ENCODE measurements around the gene TMEM178B. TPM values are rescaled to one million over a fixed set of nuclear protein-coding genes. Genes with fewer than 3 reads are reported as not detected.

Gene TMEM178B
- total and polyA plus RNA-seq, 2 of the 4 experiments (the other 2 are of a cell fraction) = under 0.01 to 0.05 TPM

GRCh38 chr7:141390339-141390738 lies 316.5 kb downstream of the TMEM178B start:
- POLR2A ChIA-PET (ENCODE audit: unreplicated experiment) = no interaction called here
- WGBS, 2 experiments (ENCODE audit: extremely low coverage in 2 of 2, insufficient read length in 1 of 2) = no CpG with 5 or more reads among the region's 6 CpGs
- no peak overlapping the region for H3K14ac ChIP-seq (replicated peaks; ENCODE audit: low read depth, low read length)

More at GRCh38 chr7:141390339-141390738, 316.5 kb downstream of the TMEM178B start:
- dilution Hi-C loops (cut with HindIII; ENCODE audit: low sequenced_read_pairs, unreplicated experiment) (no loop called here), in situ Hi-C loops (cut with MboI; ENCODE audit: low sequenced_read_pairs) (no loop called here), intact Hi-C loops (cut with micrococcal nuclease) (no loop called here)
- Histone ChIP-seq H3K4me2 (ENCODE audit: low read depth, low read length) (no peak overlapping the region), H2AK9ac (replicated peaks; ENCODE audit: low read depth, low read length, poor library complexity) (no peak overlapping the region), H3K18ac (ENCODE audit: low read depth, low read length) (no peak overlapping the region), H3K4ac (ENCODE audit: low read depth, low read length) (no peak overlapping the region), H3K27me3 (ENCODE audit: control insufficient read depth, insufficient read depth, low read length) (no peaks in the 10 kb centered on the region), H3K4me1 (ENCODE audit: control insufficient read depth, insufficient read depth, low read length) (no peaks in the 10 kb centered on the region), H3K9me3 (ENCODE audit: control insufficient read depth, insufficient read depth, low read length) (peaks cover 13% of the 10 kb centered on the region; the same call in 1 of the 2 replicates), H2AFZ (replicated peaks; ENCODE audit: low read length, poor library complexity) (no peak overlapping the region), H2AK5ac (ENCODE audit: low read depth, low read length) (no peak overlapping the region), H2BK20ac (ENCODE audit: low read depth, low read length) (no peak overlapping the region), H3K23ac (ENCODE audit: low read depth, low read length) (no peak overlapping the region), H2BK5ac (ENCODE audit: low read depth, low read length, poor library complexity, severe bottlenecking) (no peak overlapping the region), H2BK15ac (ENCODE audit: low read depth, low read length) (no peak overlapping the region), H3K9ac (ENCODE audit: low read depth, low read length) (no peak overlapping the region), H4K20me1 (ENCODE audit: insufficient read depth, low read length) (no peaks in the 10 kb centered on the region), H4K5ac (ENCODE audit: low read depth, low read length) (no peak overlapping the region), H3K79me1 (ENCODE audit: low read depth in 1 of 2, low read length in 2 of 2) (no peaks in the 10 kb centered on the region), H2BK120ac (ENCODE audit: low read depth, low read length) (no peak overlapping the region), H4K91ac (ENCODE audit: insufficient read depth, low read depth, low read length) (no peak overlapping the region), H3K56ac (ENCODE audit: extremely low read depth, insufficient read depth, low read length) (no peak overlapping the region), H4K8ac (ENCODE audit: low read depth in 2 of 2, low read length in 2 of 2) (no peak overlapping the region), H3K9me1 (ENCODE audit: insufficient read depth, low read length) (no peaks in the 10 kb centered on the region), H3K27ac (ENCODE audit: insufficient read depth, low read length) (no peak overlapping the region), H3K4me3 (ENCODE audit: insufficient read depth, low read depth, low read length) (no peak overlapping the region), H3K36me3 (ENCODE audit: control insufficient read depth, insufficient read depth, low read length) (no peaks in the 10 kb centered on the region)
- DNase-seq (no peak), ATAC-seq (ENCODE audit: low read depth) (no peak)
- CTCF ChIA-PET = no interaction called here
- TF ChIP-seq FOS (IDR thresholded peaks at IDR 0.05; ENCODE audit: low read depth, low read length) = no peak
- TF ChIP-seq MAZ (IDR thresholded peaks at IDR 0.05; ENCODE audit: borderline replicate concordance, low read depth, low read length) = no peak
- no peak for TF ChIP-seq SMC3 (IDR thresholded peaks at IDR 0.05; ENCODE audit: low read depth, low read length)
- no peak for TF ChIP-seq ELK1 (IDR thresholded peaks at IDR 0.05; ENCODE audit: borderline replicate concordance, low read depth, low read length)
- no peak for TF ChIP-seq CHD1 (IDR thresholded peaks at IDR 0.05; ENCODE audit: low read depth, low read length)
- TF ChIP-seq RFX5 (IDR thresholded peaks at IDR 0.05; ENCODE audit: low read depth, low read length) = no peak
- TF ChIP-seq CEBPB (IDR thresholded peaks at IDR 0.05; ENCODE audit: low read depth, low read length) = no peak
- TF ChIP-seq POLR2A (IDR thresholded peaks at IDR 0.05; ENCODE audit: low read depth, low read length) = no peak
- TF ChIP-seq BHLHE40 (IDR thresholded peaks at IDR 0.05; ENCODE audit: low read depth, low read length) = no peak
- no peak for TF ChIP-seq MXI1 (IDR thresholded peaks at IDR 0.05; ENCODE audit: borderline replicate concordance, low read depth, low read length)
- no peak for TF ChIP-seq NFE2L2 (IDR thresholded peaks at IDR 0.05; ENCODE audit: low read depth, low read length)
- no peak for TF ChIP-seq MAFK (IDR thresholded peaks at IDR 0.05; ENCODE audit: low read depth, low read length)
- no peak for TF ChIP-seq CTCF (conservative IDR thresholded peaks at IDR 0.05; ENCODE audit: low read depth, low read length)
- TF ChIP-seq, protein P1, sequence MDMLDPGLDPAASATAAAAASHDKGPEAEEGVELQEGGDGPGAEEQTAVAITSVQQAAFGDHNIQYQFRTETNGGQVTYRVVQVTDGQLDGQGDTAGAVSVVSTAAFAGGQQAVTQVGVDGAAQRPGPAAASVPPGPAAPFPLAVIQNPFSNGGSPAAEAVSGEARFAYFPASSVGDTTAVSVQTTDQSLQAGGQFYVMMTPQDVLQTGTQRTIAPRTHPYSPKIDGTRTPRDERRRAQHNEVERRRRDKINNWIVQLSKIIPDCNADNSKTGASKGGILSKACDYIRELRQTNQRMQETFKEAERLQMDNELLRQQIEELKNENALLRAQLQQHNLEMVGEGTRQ (IDR thresholded peaks at IDR 0.05; ENCODE audit: low read depth, low read length) = no peak
- no peak for TF ChIP-seq RCOR1 (IDR thresholded peaks at IDR 0.05; ENCODE audit: insufficient replicate concordance, low read length)
- TF ChIP-seq RAD21 (IDR thresholded peaks at IDR 0.05; ENCODE audit: low read length) = no peak
- BruUV-seq (replicated peaks) = no TSS peak

All from IMR-90 (cell line).